ENCODE data around the gene NCK2.

Gene NCK2

DNA sequence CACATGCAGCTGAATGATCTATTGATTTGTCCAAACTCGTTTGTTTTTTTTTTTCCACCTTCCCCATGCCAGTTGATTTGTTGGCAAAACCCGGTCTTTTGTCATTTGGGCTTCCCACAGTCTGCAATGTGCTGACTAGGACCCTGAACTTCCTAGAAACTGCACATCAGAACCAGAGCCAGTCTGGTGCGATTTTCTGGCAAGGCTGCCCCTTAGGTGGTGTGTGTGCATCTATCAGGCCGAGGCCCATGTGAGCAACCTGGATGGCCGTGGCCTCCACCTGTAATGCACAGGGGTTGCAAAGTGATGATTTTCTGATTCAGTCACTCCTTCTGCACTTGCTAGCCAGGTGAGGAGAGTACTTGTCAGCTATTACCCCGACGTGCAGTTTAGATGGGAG, 47.8 kb downstream of the NCK2 start:
- no peaks in the 10 kb centered on the region for H3K9me3 ChIP-seq (ENCODE audit: low read length)
- H3K4me2 ChIP-seq (ENCODE audit: low read length): no peak overlapping the region
- H3K4me3 ChIP-seq (ENCODE audit: low read depth, low read length, poor library complexity, severe bottlenecking): no peak overlapping the region
- H3K27me3 ChIP-seq (ENCODE audit: insufficient read depth, low read length): no peaks in the 10 kb centered on the region; the same call in 1 of the 2 replicates
- no peaks in the 10 kb centered on the region for H3K79me2 ChIP-seq (ENCODE audit: insufficient read depth, low read length)
- H3K27ac ChIP-seq (ENCODE audit: low read depth, low read length, poor library complexity, severe bottlenecking): no peak overlapping the region
- H3K9me2 ChIP-seq (ENCODE audit: low read depth, low read length): no peaks in the 10 kb centered on the region
- no peak overlapping the region for H2AFZ ChIP-seq (ENCODE audit: low read length)
- H3K4me1 ChIP-seq (ENCODE audit: insufficient read depth, low read length, severe bottlenecking): peaks cover 3% of the 10 kb centered on the region
- H3K36me3 ChIP-seq (ENCODE audit: insufficient read depth, low read length): no peaks in the 10 kb centered on the region
- no peak overlapping the region for H3K9ac ChIP-seq (ENCODE audit: low read length)
- no peaks in the 10 kb centered on the region for H4K20me1 ChIP-seq (ENCODE audit: insufficient read depth, low read length)
- TF ChIP-seq EZH2 (IDR thresholded peaks at IDR 0.05; ENCODE audit: borderline replicate concordance, low read length) (no peak), CTCF (IDR thresholded peaks at IDR 0.05; ENCODE audit: low read length) (no peak)
- no peaks in the 10 kb centered on the region for H3F3A ChIP-seq (ENCODE audit: insufficient read depth, low read length)

DNA sequence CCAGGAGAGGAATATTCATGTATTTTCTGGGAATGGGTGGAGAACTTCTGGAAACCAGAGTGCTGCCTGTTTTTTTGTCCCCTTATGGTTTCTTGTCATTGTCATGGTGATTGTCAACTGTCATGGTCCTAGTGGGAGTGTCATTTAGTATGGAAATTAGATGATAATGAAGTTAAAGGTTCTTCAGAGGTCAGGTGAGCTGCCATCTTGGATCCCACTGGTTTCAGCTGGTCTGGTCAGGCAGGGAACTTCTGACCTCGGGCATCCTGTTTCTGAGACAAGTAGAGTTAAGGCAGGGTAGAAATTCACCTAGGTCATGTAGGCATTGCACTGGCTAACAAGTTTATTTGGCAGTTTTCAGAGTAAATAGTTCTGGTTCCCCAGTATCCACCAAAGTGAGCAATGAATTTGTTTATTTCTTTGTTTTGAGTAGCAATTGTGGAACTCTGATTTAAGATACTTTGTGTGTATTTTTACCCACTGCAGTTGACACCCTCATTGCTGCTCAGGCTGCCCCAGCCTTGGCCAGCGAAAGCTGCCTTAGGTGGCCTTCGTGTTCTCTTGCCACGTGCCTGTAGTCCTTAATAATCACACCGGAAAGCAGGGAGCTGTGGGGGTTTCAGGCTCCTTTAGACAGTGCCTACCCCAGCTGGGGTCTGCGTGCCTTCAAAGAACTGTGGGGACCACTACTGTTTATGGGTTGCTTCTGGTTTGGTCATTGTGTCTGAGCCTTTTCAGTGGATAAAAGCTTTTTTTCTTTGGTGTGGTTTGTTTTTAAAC, 48.7 kb downstream of the NCK2 start:
- H3K4me2 ChIP-seq (ENCODE audit: low read length): no peak overlapping the region
- H3K36me3 ChIP-seq (ENCODE audit: insufficient read depth, low read length): no peaks in the 10 kb centered on the region
- no peak for TF ChIP-seq CTCF (IDR thresholded peaks at IDR 0.05; ENCODE audit: low read length)
- no peak for TF ChIP-seq EZH2 (IDR thresholded peaks at IDR 0.05; ENCODE audit: borderline replicate concordance, low read length)
- peaks cover 6% of the 10 kb centered on the region for H3K4me1 ChIP-seq (ENCODE audit: insufficient read depth, low read length, severe bottlenecking)
- no peaks in the 10 kb centered on the region for H3K79me2 ChIP-seq (ENCODE audit: insufficient read depth, low read length)
- H3K27me3 ChIP-seq (ENCODE audit: insufficient read depth, low read length): no peaks in the 10 kb centered on the region; the same call in 1 of the 2 replicates
- no peak overlapping the region for H3K9ac ChIP-seq (ENCODE audit: low read length)
- no peak overlapping the region for H2AFZ ChIP-seq (ENCODE audit: low read length)
- no peaks in the 10 kb centered on the region for H4K20me1 ChIP-seq (ENCODE audit: insufficient read depth, low read length)
- no peak overlapping the region for H3K27ac ChIP-seq (ENCODE audit: low read depth, low read length, poor library complexity, severe bottlenecking)
- no peaks in the 10 kb centered on the region for H3K9me2 ChIP-seq (ENCODE audit: low read depth, low read length)
- no peaks in the 10 kb centered on the region for H3F3A ChIP-seq (ENCODE audit: insufficient read depth, low read length)
- H3K9me3 ChIP-seq (ENCODE audit: low read length): no peaks in the 10 kb centered on the region
- no peak overlapping the region for H3K4me3 ChIP-seq (ENCODE audit: low read depth, low read length, poor library complexity, severe bottlenecking)

DNA sequence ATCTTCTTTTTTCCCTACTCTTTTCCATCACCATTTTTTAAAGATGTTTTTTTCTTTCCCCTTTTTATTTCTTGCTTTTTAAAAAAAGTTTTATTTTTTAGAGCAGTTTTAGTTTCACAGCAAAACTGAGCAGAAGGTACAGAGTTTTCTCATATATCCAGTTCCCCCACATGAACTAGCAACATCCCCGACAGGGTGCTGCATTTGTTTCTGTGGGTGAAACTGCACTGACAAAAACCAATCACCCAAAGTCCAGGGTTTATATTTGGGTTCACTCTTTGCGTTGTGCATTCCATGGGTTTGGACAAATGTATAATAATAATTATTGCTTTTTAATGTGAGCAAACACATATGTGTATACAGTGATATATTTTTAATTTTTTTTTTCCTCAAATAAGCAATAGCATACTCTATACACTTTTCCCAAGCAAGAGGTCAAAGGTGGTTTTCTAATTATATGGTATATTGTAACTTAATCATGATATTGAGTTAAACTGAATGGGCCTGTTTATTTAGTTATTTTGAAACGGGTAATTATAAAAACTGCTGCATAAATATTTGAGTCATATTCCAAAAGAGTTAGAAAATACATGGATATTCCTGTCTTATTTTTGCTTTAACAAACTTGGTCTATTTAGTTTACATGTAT, 50.3 kb downstream of the NCK2 start:
- Histone ChIP-seq H3F3A (ENCODE audit: insufficient read depth, low read length) (no peaks in the 10 kb centered on the region), H3K9me3 (ENCODE audit: low read length) (no peaks in the 10 kb centered on the region), H3K27ac (ENCODE audit: low read depth, low read length, poor library complexity, severe bottlenecking) (no peak overlapping the region), H2AFZ (ENCODE audit: low read length) (no peak overlapping the region), H4K20me1 (ENCODE audit: insufficient read depth, low read length) (no peaks in the 10 kb centered on the region), H3K9me2 (ENCODE audit: low read depth, low read length) (no peaks in the 10 kb centered on the region), H3K79me2 (ENCODE audit: insufficient read depth, low read length) (no peaks in the 10 kb centered on the region), H3K9ac (ENCODE audit: low read length) (no peak overlapping the region), H3K4me1 (ENCODE audit: insufficient read depth, low read length, severe bottlenecking) (peaks cover 6% of the 10 kb centered on the region), H3K36me3 (ENCODE audit: insufficient read depth, low read length) (no peaks in the 10 kb centered on the region), H3K27me3 (ENCODE audit: insufficient read depth, low read length) (no peaks in the 10 kb centered on the region; the same call in 1 of the 2 replicates), H3K4me3 (ENCODE audit: low read depth, low read length, poor library complexity, severe bottlenecking) (no peak overlapping the region), H3K4me2 (ENCODE audit: low read length) (no peak overlapping the region)
- TF ChIP-seq EZH2 (IDR thresholded peaks at IDR 0.05; ENCODE audit: borderline replicate concordance, low read length) (no peak), CTCF (IDR thresholded peaks at IDR 0.05; ENCODE audit: low read length) (no peak)
